ENCODE measurements around the gene PLAC8. TPM values are rescaled to one million over a fixed set of nuclear protein-coding genes. Genes with fewer than 3 reads are reported as not detected.

The PLAC8 gene
- total and polyA plus RNA-seq, 2 of the 4 experiments (the other 2 are of a cell fraction): not detected

GRCh38 chr4:83125738-83126141 lies 11.2 kb upstream of the PLAC8 start:
- Histone ChIP-seq H3K36me3 (ENCODE audit: control insufficient read depth, insufficient read depth, low read length) (no peaks in the 10 kb centered on the region), H2BK20ac (ENCODE audit: low read depth, low read length) (no peak overlapping the region), H3K18ac (ENCODE audit: low read depth, low read length) (no peak overlapping the region), H4K91ac (ENCODE audit: insufficient read depth, low read depth, low read length) (no peak overlapping the region), H3K27ac (ENCODE audit: insufficient read depth, low read length) (no peak overlapping the region), H3K4me2 (ENCODE audit: low read depth, low read length) (no peak overlapping the region), H2AK9ac (replicated peaks; ENCODE audit: low read depth, low read length, poor library complexity) (no peak overlapping the region), H2BK120ac (ENCODE audit: low read depth, low read length) (no peak overlapping the region), H2BK15ac (ENCODE audit: low read depth, low read length) (no peak overlapping the region), H3K4me1 (ENCODE audit: control insufficient read depth, insufficient read depth, low read length) (peaks cover 2% of the 10 kb centered on the region), H2AK5ac (ENCODE audit: low read depth, low read length) (no peak overlapping the region), H4K20me1 (ENCODE audit: insufficient read depth, low read length) (no peaks in the 10 kb centered on the region), H3K9ac (ENCODE audit: low read depth, low read length) (no peak overlapping the region), H3K9me3 (ENCODE audit: control insufficient read depth, insufficient read depth, low read length) (peaks cover 4% of the 10 kb centered on the region; the same call in 1 of the 2 replicates), H3K14ac (replicated peaks; ENCODE audit: low read depth, low read length) (no peak overlapping the region), H3K4ac (ENCODE audit: low read depth, low read length) (no peak overlapping the region), H4K8ac (ENCODE audit: low read depth in 2 of 2, low read length in 2 of 2) (no peak overlapping the region), H3K27me3 (ENCODE audit: control insufficient read depth, insufficient read depth, low read length) (no peaks in the 10 kb centered on the region; the same call in 1 of the 2 replicates), H3K4me3 (ENCODE audit: insufficient read depth, low read depth, low read length) (no peak overlapping the region), H3K79me1 (ENCODE audit: low read depth in 1 of 2, low read length in 2 of 2) (no peaks in the 10 kb centered on the region), H3K56ac (ENCODE audit: extremely low read depth, insufficient read depth, low read length) (no peak overlapping the region), H2AFZ (replicated peaks; ENCODE audit: low read length, poor library complexity) (no peak overlapping the region), H4K5ac (ENCODE audit: low read depth, low read length) (no peak overlapping the region), H2BK5ac (ENCODE audit: low read depth, low read length, poor library complexity, severe bottlenecking) (no peak overlapping the region), H3K9me1 (ENCODE audit: insufficient read depth, low read length) (peaks cover 2% of the 10 kb centered on the region; the same call in 1 of the 2 replicates), H3K23ac (ENCODE audit: low read depth, low read length) (no peak overlapping the region)
- ATAC-seq (ENCODE audit: low read depth) (no peak), DNase-seq (no peak)
- no CpG with 5 or more reads among the region's 9 CpGs for WGBS, 2 experiments (ENCODE audit: extremely low coverage in 2 of 2, insufficient read length in 1 of 2)
- ChIA-PET POLR2A (ENCODE audit: unreplicated experiment) (no interaction called here), CTCF (no interaction called here)
- dilution Hi-C loops (cut with HindIII; ENCODE audit: low sequenced_read_pairs, unreplicated experiment) (no loop called here), in situ Hi-C loops (cut with MboI; ENCODE audit: low sequenced_read_pairs) (no loop called here), intact Hi-C loops (cut with micrococcal nuclease) (no loop called here)
- no peak for TF ChIP-seq CEBPB (IDR thresholded peaks at IDR 0.05; ENCODE audit: low read depth, low read length)
- no TSS peak for BruUV-seq (replicated peaks)

Data from IMR-90 (cell line).